GM19455 (cell line): ENCODE results near the gene APOM.

Source experiments
- ATAC-seq: cut with Tn5 transposase; IDR thresholded peaks from one replicate; pipeline ENCODE4 v1.9.1; 2021; ENCODE audit not compliant: unreplicated experiment

Gene APOM

GRCh38 chr6:31655349-31656237 lies at the start of gene APOM:
Gene APOM, plus strand, starts transcription at chr6:31655894. Its CDS starts 73 bp downstream, at chr6:31655967.
- ATAC-seq = no peak

- ATAC-seq = no peak
Observed at GRCh38 chr6:31607317-31607716, 48.4 kb upstream of the APOM start.

- no peak for ATAC-seq
Observed at GRCh38 chr6:31609519-31610406, 45.9 kb upstream of the APOM start.

- ATAC-seq = no peak
Observed at GRCh38 chr6:31610968-31611367, 44.7 kb upstream of the APOM start.

GRCh38 chr6:31614075-31614619 lies 41.5 kb upstream of the APOM start:
- ATAC-seq = no peak

- ATAC-seq = no peak
Observed at GRCh38 chr6:31614684-31615578, 40.8 kb upstream of the APOM start, which contains the start of gene AIF1. Gene AIF1, plus strand, starts transcription at chr6:31615234. Its CDS starts 96 bp downstream, at chr6:31615330.

- ATAC-seq = no peak
Observed at GRCh38 chr6:31615748-31616147, 39.9 kb upstream of the APOM start.

- no peak for ATAC-seq
Observed at GRCh38 chr6:31617010-31617409, 38.7 kb upstream of the APOM start.

- peak; percentile 69 for ATAC-seq
Observed at GRCh38 chr6:31619805-31620585, 35.7 kb upstream of the APOM start.

- ATAC-seq = peak; percentile 53
Observed at GRCh38 chr6:31620586-31621319, 34.9 kb upstream of the APOM start, which contains the start of gene PRRC2A. Gene PRRC2A, plus strand, starts transcription at chr6:31620715. Its CDS starts 2,075 bp downstream, at chr6:31622790.

GRCh38 chr6:31621320-31621939 lies 34.3 kb upstream of the APOM start:
- ATAC-seq = no peak

GRCh38 chr6:31621991-31622390 lies 33.7 kb upstream of the APOM start:
- no peak for ATAC-seq

GRCh38 chr6:31622684-31623091 lies 33.0 kb upstream of the APOM start:
- ATAC-seq = no peak

- ATAC-seq = no peak
Observed at GRCh38 chr6:31624070-31624469, 31.6 kb upstream of the APOM start.

- ATAC-seq = no peak
Observed at GRCh38 chr6:31626952-31627351, 28.7 kb upstream of the APOM start.

GRCh38 chr6:31627690-31628287 lies 27.9 kb upstream of the APOM start:
- no peak for ATAC-seq

- ATAC-seq = no peak
Observed at GRCh38 chr6:31629014-31629413, 26.7 kb upstream of the APOM start.
